Activated naive CD8-positive, alpha-beta T cell treated with anti-CD3 and anti-CD28 coated beads, Interleukin-2, amount 50 U/mL, for 24 hours (primary cell): ENCODE measurements around the gene CD24.

Experiments
- ATAC-seq: fragments of 150-1000 bp; cut with Tn5 transposase; one replicate; pipeline ENCODE4 v1.10.0; 2021
- DNase-seq: peaks from one replicate; pipeline ENCODE4 v3.0.0; 2021
- H3K27ac Mint-ChIP-seq: one replicate; pipeline ENCODE4 v1.8.0; 2021; ENCODE audit warnings: mild to moderate bottlenecking, mixed read lengths
- H3K27me3 Mint-ChIP-seq: one replicate; pipeline ENCODE4 v1.8.0; 2021; ENCODE audit warnings: mixed read lengths
- H3K36me3 Mint-ChIP-seq: one replicate; pipeline ENCODE4 v1.8.0; 2021; ENCODE audit warnings: low read depth, mixed read lengths
- H3K4me1 Mint-ChIP-seq: one replicate; pipeline ENCODE4 v1.8.0; 2021; ENCODE audit warnings: mixed read lengths
- H3K4me3 Mint-ChIP-seq: one replicate; pipeline ENCODE4 v1.8.0; 2021; ENCODE audit warnings: mild to moderate bottlenecking, moderate library complexity, mixed read lengths
- H3K9me3 Mint-ChIP-seq: one replicate; pipeline ENCODE4 v1.8.0; 2021; ENCODE audit warnings: mixed read lengths

Gene CD24

DNA sequence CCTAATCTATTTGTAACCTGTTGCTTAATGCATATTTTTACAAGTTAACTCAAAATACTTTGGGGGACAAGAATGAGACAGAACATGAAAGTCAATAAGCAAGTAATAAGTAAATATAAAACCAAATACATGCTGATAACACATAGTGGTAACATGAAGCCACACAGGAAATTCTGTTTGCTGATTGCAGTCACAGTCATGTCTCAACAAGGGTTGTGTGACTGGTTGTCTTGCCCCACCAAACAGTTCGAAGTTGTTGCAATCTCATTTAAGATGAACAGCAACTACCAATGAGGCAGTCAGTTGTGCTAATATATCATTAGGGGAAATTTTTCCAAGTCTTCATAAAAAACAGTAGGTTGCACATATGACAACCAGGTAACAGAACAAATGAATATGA lies 14.5 kb downstream of the CD24 start:
- DNase-seq (no peak), ATAC-seq (no peak)
- Mint-ChIP-seq H3K27ac (no peak overlapping the region), H3K27me3 (peaks cover 3% of the 10 kb centered on the region), H3K4me3 (no peak overlapping the region), H3K36me3 (no peaks in the 10 kb centered on the region), H3K9me3 (no peaks in the 10 kb centered on the region), H3K4me1 (no peaks in the 10 kb centered on the region)

DNA sequence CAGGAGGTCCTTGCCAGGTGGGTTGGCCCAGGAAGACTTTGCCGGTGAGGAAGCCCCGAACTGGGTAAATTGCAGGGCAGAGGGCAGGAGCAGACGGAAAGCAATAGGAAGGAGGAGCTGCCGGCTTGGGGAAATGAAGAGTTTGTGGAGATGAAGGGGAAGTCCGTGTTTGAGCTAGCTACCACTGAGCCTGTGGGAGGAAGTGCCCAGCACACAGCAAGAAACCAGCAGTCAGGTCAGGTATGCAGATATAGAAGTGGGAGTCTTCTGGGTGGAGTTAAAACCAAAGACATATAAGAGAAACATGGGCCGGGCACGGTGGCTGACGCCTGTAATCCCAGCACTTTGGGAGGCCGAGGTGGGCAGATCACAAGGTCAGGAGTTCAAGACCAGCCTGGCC lies 34.7 kb downstream of the CD24 start:
- Mint-ChIP-seq H3K9me3 (no peaks in the 10 kb centered on the region), H3K27ac (no peak overlapping the region), H3K27me3 (peaks cover 12% of the 10 kb centered on the region), H3K36me3 (no peaks in the 10 kb centered on the region), H3K4me3 (no peak overlapping the region), H3K4me1 (no peaks in the 10 kb centered on the region)
- DNase-seq: no peak
- ATAC-seq: no peak

DNA sequence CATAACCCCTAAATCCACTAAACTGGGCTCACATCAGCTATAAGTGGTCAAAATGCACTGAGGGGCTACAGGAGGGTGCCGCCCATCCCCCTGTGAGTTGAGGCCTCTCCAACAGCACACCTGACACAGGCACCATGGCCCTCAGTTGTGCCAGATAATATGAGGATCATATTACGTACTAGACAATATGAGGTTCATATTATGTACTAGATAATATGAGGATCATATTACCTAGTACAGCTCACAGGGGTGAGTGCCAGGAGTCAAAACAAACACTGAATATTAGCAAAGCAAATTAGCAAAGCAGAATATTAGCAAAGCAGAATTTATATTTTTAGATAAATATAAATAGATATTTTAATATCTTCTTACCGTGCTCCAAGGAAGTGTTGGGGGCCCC lies 35.3 kb downstream of the CD24 start:
- H3K36me3 Mint-ChIP-seq: no peaks in the 10 kb centered on the region
- peaks cover 12% of the 10 kb centered on the region for H3K27me3 Mint-ChIP-seq
- no peak overlapping the region for H3K4me3 Mint-ChIP-seq
- H3K4me1 Mint-ChIP-seq: no peaks in the 10 kb centered on the region
- H3K9me3 Mint-ChIP-seq: no peaks in the 10 kb centered on the region
- no peak for ATAC-seq
- DNase-seq: no peak
- H3K27ac Mint-ChIP-seq: no peak overlapping the region

DNA sequence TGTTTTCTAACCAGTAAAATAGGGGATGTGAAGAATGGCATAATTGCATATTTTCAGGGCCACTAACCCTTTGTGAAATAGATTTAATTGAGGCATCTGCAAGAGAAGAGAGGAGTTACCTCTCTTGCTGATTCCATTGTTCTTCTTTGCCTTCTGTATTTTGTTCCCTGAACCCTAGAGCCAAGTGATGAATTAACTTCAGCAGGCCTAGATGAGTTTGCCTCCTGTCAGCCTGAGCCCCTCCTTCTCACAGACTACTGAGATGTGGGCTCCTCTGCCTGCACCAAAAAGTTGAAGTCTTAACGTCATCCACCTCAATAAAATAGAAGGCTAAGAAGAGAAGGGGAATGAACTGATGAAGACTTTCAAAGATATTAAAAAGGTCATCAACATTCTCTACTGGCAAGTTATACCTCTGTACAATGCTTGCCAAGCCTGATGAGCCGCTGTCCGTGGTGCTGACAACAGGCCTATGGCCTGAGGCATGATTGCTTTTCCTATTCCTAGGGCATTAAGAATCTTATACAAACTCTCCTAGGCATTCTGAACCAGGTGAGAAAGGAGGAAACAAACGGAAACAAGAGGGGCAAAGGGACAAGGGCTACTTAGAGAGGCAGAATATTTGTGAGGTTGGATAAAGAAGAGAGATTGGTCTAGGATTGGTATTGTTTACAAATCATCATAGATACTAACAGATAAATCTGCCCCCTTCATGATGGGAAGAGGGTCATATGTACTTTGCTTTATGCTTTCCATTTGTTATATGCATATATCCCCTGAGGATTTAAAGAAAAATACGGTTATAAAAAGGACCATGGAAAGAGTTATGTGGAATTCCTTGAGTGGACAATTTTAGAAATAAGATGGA lies 46.8 kb downstream of the CD24 start:
- ATAC-seq: no peak
- H3K27me3 Mint-ChIP-seq: peaks cover 19% of the 10 kb centered on the region
- no peaks in the 10 kb centered on the region for H3K36me3 Mint-ChIP-seq
- no peaks in the 10 kb centered on the region for H3K4me1 Mint-ChIP-seq
- H3K9me3 Mint-ChIP-seq: no peaks in the 10 kb centered on the region
- H3K27ac Mint-ChIP-seq: no peak overlapping the region
- DNase-seq: peak; percentile 13
- no peak overlapping the region for H3K4me3 Mint-ChIP-seq

DNA sequence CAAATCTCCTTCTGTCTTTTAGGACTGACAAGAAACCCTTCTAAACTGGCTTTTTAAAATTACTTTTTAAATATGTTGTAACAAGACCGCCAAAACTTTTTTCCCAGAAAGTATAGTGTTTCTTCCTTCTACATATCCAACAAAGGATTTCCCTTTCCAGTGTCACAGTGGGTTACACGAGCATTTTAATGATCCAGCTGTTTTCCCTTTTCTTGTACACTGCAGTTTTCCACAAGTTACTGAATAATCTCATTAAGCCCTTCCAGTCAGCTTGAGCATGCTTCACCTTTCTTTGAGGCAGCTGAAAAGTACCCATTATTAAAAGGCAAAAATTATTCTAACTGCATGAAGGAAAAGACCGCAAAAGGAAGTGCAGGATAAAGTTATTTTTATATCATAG lies 48.6 kb downstream of the CD24 start:
- no peak overlapping the region for H3K4me3 Mint-ChIP-seq
- ATAC-seq (no peak), DNase-seq (no peak)
- H3K4me1 Mint-ChIP-seq: no peaks in the 10 kb centered on the region
- H3K27ac Mint-ChIP-seq: no peak overlapping the region
- H3K36me3 Mint-ChIP-seq: no peaks in the 10 kb centered on the region
- no peaks in the 10 kb centered on the region for H3K9me3 Mint-ChIP-seq
- peaks cover 19% of the 10 kb centered on the region for H3K27me3 Mint-ChIP-seq

DNA sequence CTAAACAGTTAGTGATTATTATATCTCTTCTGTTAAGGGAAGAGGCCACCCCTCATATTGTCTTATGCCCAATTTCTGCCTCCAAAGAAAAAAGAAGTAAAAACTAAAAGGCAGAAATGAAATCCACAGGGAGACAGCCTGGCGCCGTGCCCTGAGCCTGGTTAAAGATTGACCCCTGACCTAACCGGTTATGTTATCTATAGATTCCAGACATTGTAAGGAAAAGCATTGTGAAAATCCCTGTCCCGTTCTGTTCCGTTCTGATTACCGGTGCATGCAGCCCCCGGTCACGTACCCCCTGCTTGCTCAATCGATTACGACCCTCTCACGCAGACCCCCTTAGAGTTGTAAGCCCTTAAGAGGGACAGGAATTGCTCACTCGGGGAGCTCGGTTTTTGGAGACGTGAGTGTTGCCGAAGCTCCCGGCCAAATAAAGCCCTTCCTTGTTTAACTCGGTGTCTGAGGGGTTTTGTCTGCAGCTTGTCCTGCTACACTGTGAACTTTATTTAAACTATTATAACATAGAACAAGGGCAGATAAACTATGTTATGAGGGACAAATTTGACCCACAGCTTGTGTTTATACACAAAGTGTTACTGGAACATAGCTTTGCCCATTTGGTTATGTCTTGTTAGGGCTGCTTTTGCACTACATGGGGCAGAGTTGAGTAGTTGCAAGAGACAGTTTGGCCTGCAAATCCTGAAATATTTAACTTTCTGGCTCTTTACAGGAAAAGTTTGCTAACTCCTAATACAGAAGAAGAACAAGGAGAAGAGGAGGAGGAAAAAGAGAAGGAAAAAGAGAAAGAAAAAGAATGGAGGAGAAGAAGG lies 49.6 kb downstream of the CD24 start:
- peaks cover 19% of the 10 kb centered on the region for H3K27me3 Mint-ChIP-seq
- H3K27ac Mint-ChIP-seq: no peak overlapping the region
- H3K4me3 Mint-ChIP-seq: no peak overlapping the region
- H3K36me3 Mint-ChIP-seq: no peaks in the 10 kb centered on the region
- DNase-seq: no peak
- no peaks in the 10 kb centered on the region for H3K4me1 Mint-ChIP-seq
- no peak for ATAC-seq
- no peaks in the 10 kb centered on the region for H3K9me3 Mint-ChIP-seq

DNA sequence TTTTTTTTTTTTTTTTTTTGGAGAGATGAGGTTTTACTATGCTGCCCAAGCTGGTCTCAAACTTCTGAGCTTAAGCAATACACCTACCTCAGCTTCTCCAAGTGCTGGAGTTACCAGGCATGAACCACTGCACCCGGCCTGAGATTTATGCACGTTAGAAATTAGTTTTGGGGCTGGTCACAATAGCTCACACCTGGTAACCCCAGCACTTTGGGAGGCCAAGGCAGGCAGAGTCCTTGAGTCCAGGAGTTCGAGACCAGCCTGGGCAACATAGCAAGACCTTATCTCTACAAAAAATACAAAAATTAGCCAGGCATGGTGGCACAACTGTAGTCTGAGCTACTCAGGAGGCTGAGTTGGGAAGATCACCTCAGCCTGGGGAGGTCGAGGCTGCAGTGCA lies 51.9 kb downstream of the CD24 start:
- no peaks in the 10 kb centered on the region for H3K9me3 Mint-ChIP-seq
- no peak overlapping the region for H3K27ac Mint-ChIP-seq
- no peak for DNase-seq
- H3K27me3 Mint-ChIP-seq: peaks cover 16% of the 10 kb centered on the region
- no peaks in the 10 kb centered on the region for H3K36me3 Mint-ChIP-seq
- ATAC-seq: no peak
- H3K4me3 Mint-ChIP-seq: no peak overlapping the region
- no peaks in the 10 kb centered on the region for H3K4me1 Mint-ChIP-seq
